GM18870 (cell line): ENCODE data around the gene AFF3.
"Not testable (repeated sequence)": the region's sequence is repeated elsewhere in the genome, so short reads cannot be mapped to it uniquely, and the experiment has no call there.

Experiments used
- ATAC-seq: cut with Tn5 transposase; IDR thresholded peaks from one replicate; pipeline ENCODE4 v1.9.1; 2021; ENCODE audit warnings: moderate library complexity; ENCODE audit not compliant: unreplicated experiment

Gene AFF3

DNA sequence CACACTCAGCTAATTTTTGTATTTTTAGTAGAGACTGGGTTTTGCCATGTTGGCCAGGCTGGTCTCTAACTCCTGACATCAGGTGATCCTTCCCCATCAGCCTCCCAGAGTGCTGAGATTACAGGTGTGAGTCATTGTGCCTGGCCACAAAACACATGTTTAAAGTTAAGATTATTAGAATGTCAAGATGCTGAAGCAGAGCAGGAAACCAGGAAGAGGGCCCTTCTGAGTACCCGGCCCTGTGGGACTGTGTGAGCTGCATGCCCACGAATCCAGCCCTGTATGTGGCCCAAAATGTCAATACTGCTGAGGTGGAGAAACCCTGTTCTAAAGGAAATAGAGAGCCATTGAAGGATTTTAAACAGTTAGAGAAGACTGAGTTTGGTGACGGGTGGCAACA is 621.6 kb downstream of the AFF3 start:
- ATAC-seq: no peak

DNA sequence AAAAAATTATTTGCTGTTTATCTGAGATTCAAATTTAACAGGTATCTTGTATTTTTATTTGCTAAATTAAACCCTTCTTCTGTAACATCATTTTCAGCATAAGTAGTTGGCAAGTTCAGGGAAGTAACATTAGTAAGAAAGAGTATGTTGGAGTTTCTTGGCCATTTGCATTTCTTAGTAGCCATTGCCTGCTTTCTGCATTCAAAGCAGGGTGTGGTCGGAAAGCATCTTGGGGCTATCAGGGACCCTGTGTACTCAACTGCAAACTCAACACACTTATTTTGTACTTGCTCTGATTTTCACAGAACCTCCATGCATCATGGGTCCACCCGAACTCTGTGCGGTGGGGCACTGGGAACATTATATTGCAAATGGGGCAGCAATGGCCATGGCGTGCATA is 622.2 kb downstream of the AFF3 start:
- ATAC-seq: no peak

DNA sequence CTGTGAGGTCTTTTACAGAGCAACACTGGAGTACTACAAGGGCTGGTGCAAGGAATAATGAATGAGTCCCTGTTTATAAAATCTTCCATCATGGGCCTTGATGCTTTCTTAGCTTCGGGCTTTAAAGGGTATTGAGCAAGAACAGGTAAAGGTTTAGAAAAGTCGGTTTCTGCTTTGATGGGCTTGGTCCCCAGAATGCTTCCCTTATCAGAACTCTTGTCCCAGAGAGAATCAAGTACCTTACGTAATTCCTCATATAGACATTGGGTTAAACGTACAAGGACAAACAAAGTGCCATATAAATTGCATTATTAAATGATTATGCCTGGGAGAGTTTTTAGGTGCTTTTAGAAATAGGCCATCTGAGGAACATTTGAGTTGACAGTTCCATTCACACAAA is 628.0 kb downstream of the AFF3 start:
- no peak for ATAC-seq

DNA sequence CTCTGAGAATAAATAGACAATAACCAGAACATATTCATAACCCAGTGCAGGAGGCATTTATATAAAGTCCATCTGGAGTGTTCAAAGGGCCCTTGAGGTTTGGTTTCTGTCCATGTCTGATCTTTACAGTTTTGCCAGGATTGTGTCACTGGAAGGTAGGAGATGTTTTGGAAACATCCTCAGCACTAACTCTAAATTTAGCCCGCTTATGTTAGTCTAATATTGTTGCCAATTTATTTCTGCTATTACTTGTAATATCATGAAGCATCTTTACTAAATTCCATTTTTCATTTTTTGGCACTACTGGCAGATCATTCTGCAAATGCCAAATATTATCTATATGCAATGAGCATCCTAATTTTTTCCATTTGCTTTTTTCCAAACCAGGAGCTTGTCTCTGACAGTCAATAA is 630.2 kb downstream of the AFF3 start:
- no peak for ATAC-seq

DNA sequence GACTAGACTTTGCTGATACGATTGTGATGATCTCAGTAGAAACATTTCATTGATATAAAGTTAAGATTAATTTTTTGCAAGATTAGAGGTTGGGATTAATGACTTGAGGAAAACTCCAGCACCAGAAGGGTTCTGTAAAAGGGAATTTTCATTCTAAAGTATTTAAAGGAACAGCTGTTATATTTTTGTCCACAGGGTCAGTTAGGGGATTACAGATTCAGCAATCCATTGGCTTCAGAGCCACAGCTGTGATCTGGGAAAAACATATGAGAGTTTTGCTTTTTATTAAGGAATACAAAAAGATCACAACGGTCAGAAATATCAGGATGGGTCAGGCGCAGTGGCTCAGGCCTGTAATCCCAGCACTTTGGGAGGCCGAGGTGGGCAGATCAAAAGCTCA is 633.0 kb downstream of the AFF3 start:
- no peak for ATAC-seq

DNA sequence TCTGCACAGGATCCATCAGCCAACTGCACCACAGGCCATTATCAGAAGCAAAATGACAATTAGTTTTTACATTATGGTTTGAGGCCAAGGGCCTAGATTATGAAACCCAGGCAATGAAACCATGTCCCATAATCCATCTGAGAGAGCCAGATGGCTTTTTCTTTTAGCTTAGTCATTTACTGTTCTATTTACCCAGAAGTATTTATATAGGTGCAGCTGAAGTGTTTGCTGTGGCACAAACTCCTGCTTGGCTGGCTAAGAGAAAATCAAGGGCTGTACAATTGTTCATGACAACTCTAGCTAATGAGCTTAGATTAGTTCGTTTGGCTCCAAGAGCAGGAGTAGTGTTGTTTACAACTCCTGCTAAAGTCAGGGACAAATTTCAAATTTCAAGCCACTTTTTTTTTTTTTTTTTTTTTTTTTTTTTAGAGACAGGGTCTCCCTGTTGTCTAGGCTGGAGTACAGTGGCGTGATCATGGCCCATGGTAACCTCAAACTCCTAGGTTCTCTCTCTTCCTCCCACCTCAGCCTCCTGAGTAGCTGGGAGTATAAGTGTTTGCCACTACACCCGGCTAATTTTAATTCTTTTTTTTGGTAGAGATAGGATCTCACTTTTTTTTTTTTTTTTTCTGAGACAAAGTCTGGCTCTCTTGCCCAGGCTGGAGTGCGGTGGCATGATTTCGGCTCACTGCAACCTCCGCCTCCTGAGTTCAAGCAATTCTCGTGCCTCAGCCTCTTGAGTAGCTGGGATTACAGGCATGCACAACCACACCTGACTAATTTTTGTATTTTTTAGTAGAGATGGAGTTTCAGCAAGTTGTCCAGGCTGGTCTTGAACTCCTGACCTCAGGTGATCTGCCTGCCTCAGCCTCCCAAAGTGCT is 634.2 kb downstream of the AFF3 start:
- no peak for ATAC-seq

DNA sequence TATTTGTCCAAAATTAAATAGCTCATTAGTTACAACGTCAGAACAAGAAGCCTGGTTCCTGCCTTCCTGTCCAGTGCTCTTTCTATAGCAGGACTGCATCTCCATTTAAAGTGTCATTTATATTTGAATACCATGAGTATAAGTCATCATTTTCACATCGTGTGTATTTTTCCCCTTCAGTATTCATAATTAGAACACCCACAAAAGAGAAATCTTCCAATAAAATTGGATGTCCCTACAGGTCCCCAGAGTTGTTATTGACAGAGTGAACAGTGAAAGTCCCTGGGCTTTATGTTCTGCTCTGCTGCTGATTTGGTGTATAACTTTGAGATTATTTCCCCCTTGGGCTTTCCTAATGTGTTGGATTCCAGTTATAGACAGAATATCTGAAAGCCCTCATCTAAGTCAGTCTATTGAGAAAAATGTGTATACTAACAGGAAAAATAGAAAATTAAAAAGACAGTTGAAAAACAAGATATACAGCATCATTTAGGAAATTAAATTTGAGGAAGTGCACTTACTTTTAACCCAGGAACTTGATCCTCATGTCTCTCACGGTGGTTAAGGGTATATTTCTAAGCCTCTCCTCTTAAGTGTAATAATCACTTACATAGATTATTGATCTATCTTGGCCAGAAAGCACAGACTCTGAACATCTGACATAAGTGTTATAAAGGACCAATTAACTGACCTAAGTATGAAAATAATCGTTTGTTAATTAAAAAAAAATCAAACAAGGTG is 637.4 kb downstream of the AFF3 start:
- no peak for ATAC-seq

DNA sequence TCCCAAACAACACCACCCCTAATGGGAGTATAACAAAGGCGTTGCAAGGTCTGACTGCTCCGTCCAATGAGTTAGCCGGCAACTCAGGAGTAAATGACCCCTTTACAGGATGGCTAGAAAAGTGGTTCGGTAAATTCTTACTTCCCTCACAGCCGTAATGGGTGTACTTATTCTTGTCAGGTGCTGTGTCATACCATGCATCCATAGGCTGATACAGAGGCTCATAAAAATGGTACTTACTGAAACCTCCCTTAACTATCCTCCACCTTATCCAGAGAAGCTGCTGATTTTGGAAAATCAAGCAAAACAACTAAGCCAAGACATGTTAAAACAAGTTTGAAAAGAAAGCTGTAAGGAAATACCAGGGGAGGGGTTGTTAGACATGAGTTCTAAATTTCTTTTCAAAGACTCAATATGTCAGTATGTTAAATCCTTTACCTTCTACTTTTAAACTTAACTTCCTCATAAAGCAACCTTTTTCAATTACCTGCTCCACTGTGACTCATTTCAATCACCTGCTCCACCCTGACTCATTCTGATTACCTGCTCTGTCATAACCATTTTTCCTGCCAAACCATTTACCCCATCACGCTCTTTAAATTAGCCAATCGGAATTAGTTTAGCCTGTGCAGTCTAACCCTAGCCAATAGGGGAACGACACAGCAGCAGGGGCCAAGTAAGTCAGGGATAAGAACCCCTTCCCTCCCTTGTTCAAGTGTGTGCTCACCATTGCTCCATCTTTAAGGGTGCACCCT is 638.6 kb downstream of the AFF3 start:
- ATAC-seq: not testable (repeated sequence)

DNA sequence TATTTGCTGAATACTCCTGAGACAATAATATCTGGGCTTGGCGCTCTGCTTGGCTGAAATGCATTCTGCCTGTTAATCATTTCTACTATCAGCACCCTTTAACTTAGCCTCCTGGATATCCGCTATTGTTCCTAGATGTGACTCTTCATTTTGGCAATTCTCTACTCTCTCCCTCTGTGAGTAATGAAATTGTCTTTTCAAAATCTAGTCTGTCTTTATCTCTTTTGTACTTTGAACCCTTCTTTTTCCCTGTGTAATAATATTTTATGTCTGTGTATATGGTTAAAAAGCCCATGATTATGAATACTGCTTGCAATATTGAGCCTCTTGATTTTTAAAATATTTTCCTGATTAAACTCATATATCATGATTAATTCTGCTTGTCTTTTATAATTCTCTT is 646.4 kb downstream of the AFF3 start:
- ATAC-seq: no peak
